ENCODE data around the gene FEN1.

The FEN1 gene

GRCh38 chr11:61793083-61793828 lies 545 bp downstream of the FEN1 start:
- Histone ChIP-seq H3K4me3 (ENCODE audit: low read depth in 1 of 2, low read length in 2 of 2) (peak overlapping the region; percentile 82 to 86), H3K36me3 (ENCODE audit: control insufficient read depth in 1 of 2, insufficient read depth in 2 of 2, low read length in 2 of 2) (peaks cover 20 to 33% of the 10 kb centered on the region in 2 donors), H3K27me3 (ENCODE audit: low read depth, low read length) (no peaks in the 10 kb centered on the region), H3K4me1 (ENCODE audit: control insufficient read depth in 1 of 2, insufficient read depth in 2 of 2, low read length in 2 of 2) (peaks cover 4 to 26% of the 10 kb centered on the region in 2 donors), H3K9me3 (ENCODE audit: control insufficient read depth in 1 of 2, low read length in 2 of 2) (no peaks in the 10 kb centered on the region), H3K27ac (ENCODE audit: low read length) (peak overlapping the region; percentile 93)

DNA sequence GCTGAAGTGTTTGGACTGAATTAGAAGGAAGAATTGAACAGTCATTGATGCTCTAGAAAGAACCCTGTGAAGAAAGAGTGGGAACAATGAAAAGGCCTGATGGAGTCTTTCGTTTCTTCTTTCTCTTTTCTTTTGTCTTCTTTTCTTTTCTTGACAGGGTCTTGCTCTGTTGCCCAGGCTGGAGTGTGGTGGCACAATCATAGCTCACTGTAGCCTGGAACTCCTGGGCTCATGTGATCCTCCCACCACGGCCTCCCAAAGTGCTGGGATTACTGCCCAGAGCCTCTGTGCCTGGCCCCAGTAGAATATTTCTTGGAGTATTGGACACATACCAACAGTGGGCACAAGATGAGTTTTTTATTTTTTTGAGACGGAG lies 1.1 kb downstream of the FEN1 start:
- Histone ChIP-seq H3K27ac (ENCODE audit: low read length) (no peak overlapping the region), H3K4me3 (ENCODE audit: low read depth in 1 of 2, low read length in 2 of 2) (no peak overlapping the region), H3K4me1 (ENCODE audit: control insufficient read depth in 1 of 2, insufficient read depth in 2 of 2, low read length in 2 of 2) (peaks cover 4 to 26% of the 10 kb centered on the region in 2 donors), H3K27me3 (ENCODE audit: low read depth, low read length) (no peaks in the 10 kb centered on the region), H3K36me3 (ENCODE audit: control insufficient read depth in 1 of 2, insufficient read depth in 2 of 2, low read length in 2 of 2) (peaks cover 16 to 28% of the 10 kb centered on the region in 2 donors), H3K9me3 (ENCODE audit: control insufficient read depth in 1 of 2, low read length in 2 of 2) (no peaks in the 10 kb centered on the region)

- H3K4me1 ChIP-seq (ENCODE audit: control insufficient read depth in 1 of 2, insufficient read depth in 2 of 2, low read length in 2 of 2): peaks cover 4 to 26% of the 10 kb centered on the region in 2 donors
These were observed 1.9 kb downstream of the FEN1 start for GRCh38 chr11:61794579-61794978.

GRCh38 chr11:61795459-61795858 lies 2.7 kb downstream of the FEN1 start:
- H3K9me3 ChIP-seq (ENCODE audit: control insufficient read depth in 1 of 2, low read length in 2 of 2): no peaks in the 10 kb centered on the region
- H3K36me3 ChIP-seq (ENCODE audit: control insufficient read depth in 1 of 2, insufficient read depth in 2 of 2, low read length in 2 of 2): peaks cover 6 to 13% of the 10 kb centered on the region in 2 donors
- no peak overlapping the region for H3K4me3 ChIP-seq (ENCODE audit: low read depth in 1 of 2, low read length in 2 of 2)
- H3K27me3 ChIP-seq (ENCODE audit: low read depth, low read length): no peaks in the 10 kb centered on the region
- H3K27ac ChIP-seq (ENCODE audit: low read length): no peak overlapping the region
- H3K4me1 ChIP-seq (ENCODE audit: control insufficient read depth in 1 of 2, insufficient read depth in 2 of 2, low read length in 2 of 2): peaks cover 4 to 26% of the 10 kb centered on the region in 2 donors

More at GRCh38 chr11:61794579-61794978, 1.9 kb downstream of the FEN1 start:
- Histone ChIP-seq H3K27me3 (ENCODE audit: low read depth, low read length) (no peaks in the 10 kb centered on the region), H3K27ac (ENCODE audit: low read length) (no peak overlapping the region), H3K36me3 (ENCODE audit: control insufficient read depth in 1 of 2, insufficient read depth in 2 of 2, low read length in 2 of 2) (peaks cover 8 to 21% of the 10 kb centered on the region in 2 donors), H3K4me3 (ENCODE audit: low read depth in 1 of 2, low read length in 2 of 2) (no peak overlapping the region), H3K9me3 (ENCODE audit: control insufficient read depth in 1 of 2, low read length in 2 of 2) (no peaks in the 10 kb centered on the region)

GRCh38 chr11:61795876-61796526 lies 3.3 kb downstream of the FEN1 start:
- Histone ChIP-seq H3K36me3 (ENCODE audit: control insufficient read depth in 1 of 2, insufficient read depth in 2 of 2, low read length in 2 of 2) (peaks cover 5 to 13% of the 10 kb centered on the region in 2 donors), H3K27me3 (ENCODE audit: low read depth, low read length) (no peaks in the 10 kb centered on the region), H3K27ac (ENCODE audit: low read length) (no peak overlapping the region), H3K9me3 (ENCODE audit: control insufficient read depth in 1 of 2, low read length in 2 of 2) (no peaks in the 10 kb centered on the region), H3K4me3 (ENCODE audit: low read depth in 1 of 2, low read length in 2 of 2) (no peak overlapping the region), H3K4me1 (ENCODE audit: control insufficient read depth in 1 of 2, insufficient read depth in 2 of 2, low read length in 2 of 2) (peaks cover 4 to 24% of the 10 kb centered on the region in 2 donors)

GRCh38 chr11:61797263-61797944 lies 4.7 kb downstream of the FEN1 start:
- Histone ChIP-seq H3K36me3 (ENCODE audit: control insufficient read depth in 1 of 2, insufficient read depth in 2 of 2, low read length in 2 of 2) (peaks cover 5 to 10% of the 10 kb centered on the region in 2 donors), H3K4me3 (ENCODE audit: low read depth in 1 of 2, low read length in 2 of 2) (peak overlapping the region in 1 of 2 donors; percentile 15), H3K27ac (ENCODE audit: low read length) (no peak overlapping the region), H3K27me3 (ENCODE audit: low read depth, low read length) (no peaks in the 10 kb centered on the region), H3K4me1 (ENCODE audit: control insufficient read depth in 1 of 2, insufficient read depth in 2 of 2, low read length in 2 of 2) (peaks cover 0 to 15% of the 10 kb centered on the region in 2 donors), H3K9me3 (ENCODE audit: control insufficient read depth in 1 of 2, low read length in 2 of 2) (no peaks in the 10 kb centered on the region)

GRCh38 chr11:61799665-61800284 lies 7.1 kb downstream of the FEN1 start:
- Histone ChIP-seq H3K9me3 (ENCODE audit: control insufficient read depth in 1 of 2, low read length in 2 of 2) (no peaks in the 10 kb centered on the region), H3K27ac (ENCODE audit: low read length) (no peak overlapping the region), H3K27me3 (ENCODE audit: low read depth, low read length) (no peaks in the 10 kb centered on the region), H3K4me3 (ENCODE audit: low read depth in 1 of 2, low read length in 2 of 2) (no peak overlapping the region), H3K36me3 (ENCODE audit: control insufficient read depth in 1 of 2, insufficient read depth in 2 of 2, low read length in 2 of 2) (peaks cover 18 to 28% of the 10 kb centered on the region in 2 donors), H3K4me1 (ENCODE audit: control insufficient read depth in 1 of 2, insufficient read depth in 2 of 2, low read length in 2 of 2) (peaks cover 0 to 6% of the 10 kb centered on the region in 2 donors)

DNA sequence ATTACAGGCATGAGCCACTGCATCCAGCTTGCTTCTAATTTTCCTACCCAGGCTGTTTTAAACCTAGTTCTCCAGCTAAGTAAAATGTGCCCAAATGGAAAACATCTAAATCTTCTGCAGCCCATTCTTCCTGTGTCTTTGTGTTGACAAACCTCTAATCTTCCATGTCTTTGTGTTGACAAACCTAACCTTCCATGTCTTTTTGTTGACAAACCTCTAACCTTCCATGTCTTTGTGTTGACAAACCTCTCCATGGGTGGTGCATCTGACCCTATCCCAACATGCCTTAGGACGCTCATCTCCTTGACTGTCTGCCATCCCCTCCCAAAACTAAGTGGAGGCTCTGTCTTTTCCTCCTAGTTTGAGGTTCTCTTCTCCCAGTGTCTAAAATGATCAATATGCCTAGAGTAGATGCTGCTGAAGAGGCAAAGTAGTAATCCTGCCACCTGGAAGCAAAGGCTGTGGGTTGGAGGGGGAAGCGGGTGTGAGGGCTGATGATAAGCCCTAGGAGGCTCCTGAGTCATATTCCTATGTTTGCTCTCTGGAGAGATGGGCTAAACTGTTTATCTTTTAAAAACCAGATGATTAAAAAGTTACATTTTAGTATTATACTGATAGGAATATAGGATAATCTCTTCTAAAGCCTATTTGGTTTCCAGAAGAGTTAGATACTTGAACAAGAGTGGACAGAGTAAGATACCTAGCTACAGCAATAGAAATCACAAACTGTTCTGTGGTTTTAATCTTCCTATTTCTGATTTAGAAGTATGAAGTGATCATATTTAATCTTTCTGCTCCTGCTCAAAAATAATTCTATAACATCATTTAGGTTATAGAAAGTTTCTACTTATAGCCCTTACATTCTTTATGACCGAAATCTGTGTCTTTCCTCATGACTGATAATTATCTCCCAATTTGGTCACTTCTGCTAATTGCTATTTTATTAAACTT lies 7.9 kb downstream of the FEN1 start:
- H3K27me3 ChIP-seq (ENCODE audit: low read depth, low read length): no peaks in the 10 kb centered on the region
- no peak overlapping the region for H3K27ac ChIP-seq (ENCODE audit: low read length)
- peaks cover 0 to 6% of the 10 kb centered on the region in 2 donors for H3K4me1 ChIP-seq (ENCODE audit: control insufficient read depth in 1 of 2, insufficient read depth in 2 of 2, low read length in 2 of 2)
- peaks cover 18 to 33% of the 10 kb centered on the region in 2 donors for H3K36me3 ChIP-seq (ENCODE audit: control insufficient read depth in 1 of 2, insufficient read depth in 2 of 2, low read length in 2 of 2)
- no peaks in the 10 kb centered on the region for H3K9me3 ChIP-seq (ENCODE audit: control insufficient read depth in 1 of 2, low read length in 2 of 2)
- H3K4me3 ChIP-seq (ENCODE audit: low read depth in 1 of 2, low read length in 2 of 2): no peak overlapping the region

- H3K36me3 ChIP-seq (ENCODE audit: control insufficient read depth in 1 of 2, insufficient read depth in 2 of 2, low read length in 2 of 2): peaks cover 21 to 32% of the 10 kb centered on the region in 2 donors
- no peak overlapping the region for H3K27ac ChIP-seq (ENCODE audit: low read length)
- H3K9me3 ChIP-seq (ENCODE audit: control insufficient read depth in 1 of 2, low read length in 2 of 2): no peaks in the 10 kb centered on the region
- no peaks in the 10 kb centered on the region for H3K27me3 ChIP-seq (ENCODE audit: low read depth, low read length)
- no peak overlapping the region for H3K4me3 ChIP-seq (ENCODE audit: low read depth in 1 of 2, low read length in 2 of 2)
- H3K4me1 ChIP-seq (ENCODE audit: control insufficient read depth in 1 of 2, insufficient read depth in 2 of 2, low read length in 2 of 2): peaks cover 0 to 2% of the 10 kb centered on the region in 2 donors
These were observed 9.9 kb downstream of the FEN1 start for GRCh38 chr11:61802605-61803004.

DNA sequence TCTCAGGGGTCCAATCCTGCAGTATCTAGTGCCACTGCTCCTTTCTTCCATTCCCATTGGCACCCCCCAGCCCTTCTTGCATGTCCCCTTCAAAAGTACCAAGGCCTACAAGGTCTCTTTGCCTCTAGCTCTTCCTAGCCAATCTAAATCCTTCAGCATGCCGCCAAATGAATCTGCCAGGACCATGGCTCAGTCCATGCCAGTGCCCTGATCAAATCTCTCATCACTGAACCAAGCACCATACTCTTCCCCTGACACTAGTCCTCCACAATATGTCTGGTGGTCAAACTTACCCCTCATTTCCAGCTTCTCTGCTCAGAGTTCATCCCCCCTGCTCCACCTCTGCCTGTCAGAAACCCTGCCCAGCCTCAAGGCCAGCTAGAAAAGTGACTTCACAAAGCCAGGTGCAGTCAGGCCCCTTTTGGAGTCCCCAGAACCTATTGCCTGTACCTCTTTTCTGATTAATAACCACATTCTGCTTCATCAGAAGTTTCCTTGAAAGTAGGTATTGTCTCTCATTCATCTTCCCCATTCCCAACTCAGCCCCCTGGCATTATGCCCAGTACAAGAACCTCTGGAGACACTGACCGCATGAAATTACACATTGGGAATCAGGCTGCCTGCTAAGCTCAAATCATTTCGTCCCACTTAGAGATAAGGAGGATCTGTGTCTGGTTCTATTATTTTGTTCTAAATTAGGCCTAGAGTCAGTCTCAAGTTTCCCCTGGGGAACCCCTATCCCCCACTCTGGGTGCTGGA lies 11.4 kb downstream of the FEN1 start:
- H3K4me1 ChIP-seq (ENCODE audit: control insufficient read depth in 1 of 2, insufficient read depth in 2 of 2, low read length in 2 of 2): no peaks in the 10 kb centered on the region
- H3K9me3 ChIP-seq (ENCODE audit: control insufficient read depth in 1 of 2, low read length in 2 of 2): no peaks in the 10 kb centered on the region
- H3K27ac ChIP-seq (ENCODE audit: low read length): no peak overlapping the region
- no peak overlapping the region for H3K4me3 ChIP-seq (ENCODE audit: low read depth in 1 of 2, low read length in 2 of 2)
- H3K36me3 ChIP-seq (ENCODE audit: control insufficient read depth in 1 of 2, insufficient read depth in 2 of 2, low read length in 2 of 2): peaks cover 21 to 32% of the 10 kb centered on the region in 2 donors
- H3K27me3 ChIP-seq (ENCODE audit: low read depth, low read length): no peaks in the 10 kb centered on the region
